Thymus (tissue), 11 donors: ENCODE data around the gene LRRC10. TPM values are rescaled to one million over a fixed set of nuclear protein-coding genes. Genes with fewer than 3 reads are reported as not detected.
"Not testable (repeated sequence)": the region's sequence is repeated elsewhere in the genome, so short reads cannot be mapped to it uniquely, and the experiment has no call there.

ENCODE experiments used
- DNase-seq, 9 donors: peaks; one replicate each; pipeline ENCODE4 v3.0.0-alpha.2; 2013; ENCODE audit warnings: low spot score in 9 of 9, low read depth in 6 of 9, missing footprints in 1 of 9
- H3K27ac ChIP-seq, 2 donors: one replicate each; pipeline ENCODE4 v1.5.1; 2013; ENCODE audit warnings: control low read depth in 1 of 2, low read depth in 1 of 2, low read length in 1 of 2, mild to moderate bottlenecking in 1 of 2, moderate library complexity in 1 of 2
- H3K27me3 ChIP-seq, 2 donors: one replicate each; pipeline ENCODE4 v1.5.1; 2013; ENCODE audit warnings: low read length in 1 of 2; ENCODE audit not compliant: control insufficient read depth in 2 of 2, insufficient read depth in 1 of 2
- H3K36me3 ChIP-seq, 2 donors: one replicate each; pipeline ENCODE4 v1.5.1; 2013; ENCODE audit warnings: low read length in 1 of 2, mild to moderate bottlenecking in 1 of 2, moderate library complexity in 1 of 2; ENCODE audit not compliant: control insufficient read depth in 2 of 2, insufficient read depth in 2 of 2
- H3K4me1 ChIP-seq, 2 donors: one replicate each; pipeline ENCODE4 v1.5.1; 2013; ENCODE audit warnings: low read length in 2 of 2; ENCODE audit not compliant: control insufficient read depth in 2 of 2, insufficient read depth in 2 of 2
- H3K4me3 ChIP-seq, 2 donors: one replicate each; pipeline ENCODE4 v1.5.1; 2013; ENCODE audit warnings: low read length in 2 of 2, control low read depth in 1 of 2, mild to moderate bottlenecking in 1 of 2
- H3K9me3 ChIP-seq, 2 donors: one replicate each; pipeline ENCODE4 v1.5.1; 2013; ENCODE audit warnings: low read length in 1 of 2, mild to moderate bottlenecking in 1 of 2; ENCODE audit not compliant: control insufficient read depth in 2 of 2, insufficient read depth in 1 of 2
- WGBS: extraction: QIAGEN DNeasy Blood & Tissue Kit; methylation state at CpG from one replicate; pipeline ENCODE4 v1.1.7; 2013; 5-methylcytosine and 5-hydroxymethylcytosine counted together
- polyA plus RNA-seq: library from polyadenylated mRNA; stranded (reverse); fragments of 200-250 nt; gene quantifications from one replicate; pipeline ENCODE4 v1.2.3, GENCODE V29; 2013
- total RNA-seq: library from RNA; stranded (reverse); fragments of 120-200 nt; gene quantifications from one replicate; pipeline ENCODE4 v1.2.4, GENCODE V29; 2013
- donor health status: healthy.

LRRC10 gene
- total and polyA plus RNA-seq, 2 donors = 0.05 TPM

- H3K4me3 ChIP-seq = no peak overlapping the region
- 94% methylated on average over 2 of the region's 2 CpGs for WGBS
- no peak overlapping the region for H3K27ac ChIP-seq
- H3K9me3 ChIP-seq = no peaks in the 10 kb centered on the region
- DNase-seq = no peak
- no peaks in the 10 kb centered on the region for H3K36me3 ChIP-seq
- H3K27me3 ChIP-seq = no peaks in the 10 kb centered on the region
- H3K4me1 ChIP-seq = no peaks in the 10 kb centered on the region
Observed at GRCh38 chr12:69621551-69621950, 10.8 kb upstream of the LRRC10 start.

GRCh38 chr12:69620921-69621320 is 10.2 kb upstream of the LRRC10 start:
- Histone ChIP-seq H3K27ac (no peak overlapping the region), H3K4me3 (no peak overlapping the region), H3K27me3 (no peaks in the 10 kb centered on the region), H3K4me1 (no peaks in the 10 kb centered on the region), H3K36me3 (no peaks in the 10 kb centered on the region), H3K9me3 (no peaks in the 10 kb centered on the region)
- over 99% methylated on average over 2 of the region's 2 CpGs for WGBS
- DNase-seq = no peak

- no peaks in the 10 kb centered on the region for H3K9me3 ChIP-seq
- no peak for DNase-seq
- no peak overlapping the region for H3K27ac ChIP-seq
- no peaks in the 10 kb centered on the region for H3K27me3 ChIP-seq
- no peaks in the 10 kb centered on the region for H3K4me1 ChIP-seq
- H3K36me3 ChIP-seq = no peaks in the 10 kb centered on the region
- H3K4me3 ChIP-seq = no peak overlapping the region
- WGBS = 96% methylated on average over 4 of the region's 4 CpGs
Observed at GRCh38 chr12:69620077-69620476, 9.4 kb upstream of the LRRC10 start.

GRCh38 chr12:69619050-69619449 is 8.3 kb upstream of the LRRC10 start:
- Histone ChIP-seq H3K4me3 (no peak overlapping the region), H3K36me3 (no peaks in the 10 kb centered on the region), H3K27ac (no peak overlapping the region), H3K4me1 (no peaks in the 10 kb centered on the region), H3K27me3 (no peaks in the 10 kb centered on the region), H3K9me3 (no peaks in the 10 kb centered on the region)
- DNase-seq = no peak
- WGBS = 81% methylated on average over 6 of the region's 6 CpGs

- no peaks in the 10 kb centered on the region for H3K9me3 ChIP-seq
- 93% methylated on average over 14 of the region's 14 CpGs for WGBS
- H3K27ac ChIP-seq = no peak overlapping the region
- no peak overlapping the region for H3K4me3 ChIP-seq
- no peaks in the 10 kb centered on the region for H3K4me1 ChIP-seq
- H3K27me3 ChIP-seq = no peaks in the 10 kb centered on the region
- DNase-seq = no peak
- no peaks in the 10 kb centered on the region for H3K36me3 ChIP-seq
Observed at GRCh38 chr12:69616025-69616424, 5.3 kb upstream of the LRRC10 start.

DNA sequence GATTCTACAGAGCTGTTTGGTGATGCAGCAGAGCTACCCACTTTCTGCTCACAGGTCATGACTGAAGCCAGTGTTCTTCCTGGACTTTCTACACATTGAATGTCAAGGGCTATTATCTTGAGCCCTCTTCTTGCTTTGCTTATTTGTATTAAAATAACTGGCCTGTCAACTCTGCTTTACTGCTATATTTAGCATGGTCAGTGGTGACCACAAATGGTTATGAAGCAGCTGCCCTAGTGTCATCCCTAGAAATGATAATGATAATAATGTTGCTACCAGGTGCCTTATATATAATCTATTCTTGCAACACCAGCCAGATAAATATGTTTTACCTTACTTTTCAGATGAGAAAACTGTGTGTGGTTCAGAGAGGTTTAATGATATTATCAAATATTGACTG is 2.6 kb upstream of the LRRC10 start:
- Histone ChIP-seq H3K27ac (no peak overlapping the region), H3K9me3 (no peaks in the 10 kb centered on the region), H3K27me3 (no peaks in the 10 kb centered on the region), H3K4me1 (no peaks in the 10 kb centered on the region), H3K36me3 (no peaks in the 10 kb centered on the region), H3K4me3 (no peak overlapping the region)
- DNase-seq = no peak

- H3K4me1 ChIP-seq = no peaks in the 10 kb centered on the region
- H3K9me3 ChIP-seq = no peaks in the 10 kb centered on the region
- no peak overlapping the region for H3K27ac ChIP-seq
- WGBS = 95% methylated on average over 15 of the region's 15 CpGs
- H3K4me3 ChIP-seq = no peak overlapping the region
- H3K27me3 ChIP-seq = no peaks in the 10 kb centered on the region
- H3K36me3 ChIP-seq = no peaks in the 10 kb centered on the region
- no peak for DNase-seq
Observed at GRCh38 chr12:69610126-69610525, 581 bp downstream of the LRRC10 start.

GRCh38 chr12:69608114-69608513 is 2.6 kb downstream of the LRRC10 start:
- peaks cover 4 to 5% of the 10 kb centered on the region in 2 donors for H3K36me3 ChIP-seq
- no peak overlapping the region for H3K27ac ChIP-seq
- peaks cover 0 to 1% of the 10 kb centered on the region in 2 donors for H3K9me3 ChIP-seq
- H3K27me3 ChIP-seq = no peaks in the 10 kb centered on the region
- no peak for DNase-seq
- H3K4me1 ChIP-seq = no peaks in the 10 kb centered on the region
- 90% methylated on average over 2 of the region's 2 CpGs for WGBS
- no peak overlapping the region for H3K4me3 ChIP-seq

- not testable (repeated sequence) for H3K9me3 ChIP-seq, H3K27me3 ChIP-seq, H3K4me1 ChIP-seq, DNase-seq, H3K27ac ChIP-seq, H3K4me3 ChIP-seq
- peaks cover 18 to 42% of the 10 kb centered on the region in 2 donors for H3K36me3 ChIP-seq
- whole genome bisulfite sequencing = 93% methylated on average over 2 of the region's 3 CpGs
Observed at GRCh38 chr12:69604275-69604674, 6.4 kb downstream of the LRRC10 start.

DNA sequence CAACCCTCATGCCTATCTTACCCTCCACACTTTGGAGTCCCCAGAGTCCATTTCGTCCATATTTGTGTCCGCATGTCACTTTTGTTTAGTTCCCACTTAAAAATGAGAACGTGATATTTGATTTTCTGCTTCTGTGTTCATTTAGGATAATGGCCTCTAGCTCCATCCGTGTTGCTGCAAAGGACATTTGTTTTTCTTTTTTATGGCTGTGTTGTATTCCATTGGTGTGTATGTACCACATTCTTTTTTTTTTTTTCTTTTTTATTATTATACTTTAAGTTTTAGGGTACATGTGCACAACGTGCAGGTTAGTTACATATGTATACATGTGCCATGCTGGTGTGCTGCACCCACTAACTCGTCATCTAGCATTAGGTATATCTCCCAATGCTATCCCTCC is 7.2 kb downstream of the LRRC10 start:
- H3K4me3 ChIP-seq, H3K9me3 ChIP-seq, H3K27me3 ChIP-seq, DNase-seq, H3K4me1 ChIP-seq, H3K27ac ChIP-seq: not testable (repeated sequence)
- 98% methylated on average over 6 of the region's 6 CpGs for WGBS
- H3K36me3 ChIP-seq = peaks cover 23 to 48% of the 10 kb centered on the region in 2 donors
